HAP-1 (cell line): ENCODE results near the gene C3orf70.
A peak's percentile ranks its signal among the peaks of the same experiment; 100 is the strongest.

ENCODE experiments used
- DNase-seq, 2 experiments: peaks; one replicate each; pipeline ENCODE4 v3.0.0-alpha.2; 2016 to 2020; ENCODE audit warnings: low spot score in 2 of 2
- H3K27me3 ChIP-seq: fragments of 250-450 bp; sonication (Bioruptor Pico); 2 replicates; pipeline ENCODE4 v1.5.1; 2020; ENCODE audit warnings: low read depth, mild to moderate bottlenecking, moderate library complexity
- H3K36me3 ChIP-seq: fragments of 250-450 bp; sonication (Bioruptor Pico); replicated peaks from 2 replicates; pipeline ENCODE4 v1.5.1; 2020; ENCODE audit warnings: mild to moderate bottlenecking
- H3K4me1 ChIP-seq: fragments of 250-450 bp; sonication (Bioruptor Pico); 2 replicates; pipeline ENCODE4 v1.5.1; 2020; ENCODE audit warnings: mild to moderate bottlenecking
- H3K4me3 ChIP-seq: fragments of 250-450 bp; sonication (Bioruptor Pico); 2 replicates; pipeline ENCODE4 v1.5.1; 2020; ENCODE audit warnings: mild to moderate bottlenecking, moderate library complexity
- H3K9me3 ChIP-seq: fragments of 250-450 bp; sonication (Bioruptor Pico); 2 replicates; pipeline ENCODE4 v1.5.1; 2020; ENCODE audit warnings: mild to moderate bottlenecking, moderate library complexity
- in situ Hi-C: fragments of 300-500 bp; cut with MboI; formaldehyde crosslinking; loops from 3 replicates; pipeline ENCODE4 v1.14.3; 2020; ENCODE audit warnings: low sequenced_read_pairs, inconsistent platforms, mixed read lengths

Gene C3orf70

GRCh38 chr3:185152410-185153170 lies at the start of gene C3orf70:
TSS of gene C3orf70 (minus strand) at chr3:185153060. CDS start at chr3:185152823, 237 bp downstream.
- in situ Hi-C loops: no loop called here
- no peaks in the 10 kb centered on the region for H3K9me3 ChIP-seq
- H3K4me1 ChIP-seq: no peaks in the 10 kb centered on the region
- peak; percentile 19 to 60 for DNase-seq
- H3K27me3 ChIP-seq: peaks cover 27% of the 10 kb centered on the region
- no peaks in the 10 kb centered on the region for H3K36me3 ChIP-seq
- H3K4me3 ChIP-seq: peak within 1 kb of the TSS; percentile 41

GRCh38 chr3:185200639-185201038 lies 47.8 kb upstream of the C3orf70 start:
- Histone ChIP-seq H3K9me3 (no peaks in the 10 kb centered on the region), H3K4me1 (no peaks in the 10 kb centered on the region), H3K4me3 (no peak overlapping the region), H3K27me3 (no peaks in the 10 kb centered on the region), H3K36me3 (no peaks in the 10 kb centered on the region)
- in situ Hi-C loops: no loop called here
- no peak for DNase-seq

- in situ Hi-C loops: no loop called here
- DNase-seq: no peak
- H3K36me3 ChIP-seq: no peaks in the 10 kb centered on the region
- H3K4me3 ChIP-seq: no peak overlapping the region
- no peaks in the 10 kb centered on the region for H3K27me3 ChIP-seq
- H3K9me3 ChIP-seq: no peaks in the 10 kb centered on the region
- no peaks in the 10 kb centered on the region for H3K4me1 ChIP-seq
Measured at GRCh38 chr3:185199671-185200070, 46.8 kb upstream of the C3orf70 start.

GRCh38 chr3:185199206-185199605 lies 46.3 kb upstream of the C3orf70 start:
- Histone ChIP-seq H3K36me3 (no peaks in the 10 kb centered on the region), H3K9me3 (no peaks in the 10 kb centered on the region), H3K4me1 (no peaks in the 10 kb centered on the region), H3K27me3 (no peaks in the 10 kb centered on the region), H3K4me3 (no peak overlapping the region)
- no peak for DNase-seq
- in situ Hi-C loops: no loop called here

DNA sequence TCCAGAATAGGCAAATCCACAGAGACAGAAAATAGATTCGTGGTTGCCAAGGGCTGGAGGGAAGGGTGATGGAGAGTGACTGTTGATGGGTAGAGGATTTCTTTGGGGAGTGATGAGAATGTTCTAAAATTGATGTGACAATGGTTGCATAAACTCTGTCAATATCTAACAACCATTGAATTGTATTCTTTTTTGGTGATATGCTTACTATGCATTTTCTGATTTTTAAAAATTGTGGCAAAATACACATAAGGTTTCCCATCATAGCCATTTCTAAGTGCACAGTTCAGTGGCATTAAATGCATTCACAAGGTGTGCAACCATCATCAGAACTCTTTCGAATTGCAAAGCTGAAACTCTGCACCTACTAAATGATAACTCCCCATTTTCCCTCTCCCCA lies 44.2 kb upstream of the C3orf70 start:
- Histone ChIP-seq H3K9me3 (no peaks in the 10 kb centered on the region), H3K4me3 (no peak overlapping the region), H3K27me3 (no peaks in the 10 kb centered on the region), H3K36me3 (no peaks in the 10 kb centered on the region), H3K4me1 (no peaks in the 10 kb centered on the region)
- in situ Hi-C loops: no loop called here
- DNase-seq: no peak

DNA sequence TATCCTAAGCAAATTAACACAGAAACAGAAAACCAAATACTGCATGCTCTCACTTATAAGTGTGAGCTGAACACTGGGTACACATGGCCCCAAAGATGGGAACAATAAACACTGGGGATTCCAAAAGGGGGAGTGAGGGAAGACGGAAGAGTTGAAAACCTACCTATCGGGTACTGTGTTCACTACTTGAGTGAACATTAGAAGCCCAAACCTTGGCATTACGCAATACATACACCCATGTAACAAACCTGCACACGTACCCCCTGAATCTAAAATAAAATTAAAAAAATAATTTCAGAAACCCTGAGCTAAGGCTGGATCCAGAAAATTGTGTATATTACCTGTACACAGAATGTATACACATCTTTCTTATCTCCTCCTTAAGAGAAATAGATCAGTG lies 42.8 kb upstream of the C3orf70 start:
- Histone ChIP-seq H3K27me3 (peaks cover 3% of the 10 kb centered on the region; the same call in 1 of the 2 replicates), H3K4me3 (no peak overlapping the region), H3K4me1 (no peaks in the 10 kb centered on the region), H3K36me3 (no peaks in the 10 kb centered on the region), H3K9me3 (no peaks in the 10 kb centered on the region)
- DNase-seq: no peak
- in situ Hi-C loops: no loop called here

GRCh38 chr3:185188816-185189215 lies 36.0 kb upstream of the C3orf70 start:
- DNase-seq: no peak

GRCh38 chr3:185187391-185187790 lies 34.5 kb upstream of the C3orf70 start:
- no peaks in the 10 kb centered on the region for H3K36me3 ChIP-seq
- in situ Hi-C loops: no loop called here

More at GRCh38 chr3:185188816-185189215, 36.0 kb upstream of the C3orf70 start:
- Histone ChIP-seq H3K4me1 (no peaks in the 10 kb centered on the region), H3K27me3 (peaks cover 3% of the 10 kb centered on the region; the same call in 1 of the 2 replicates), H3K9me3 (no peaks in the 10 kb centered on the region), H3K36me3 (no peaks in the 10 kb centered on the region), H3K4me3 (no peak overlapping the region)
- in situ Hi-C loops: no loop called here

DNA sequence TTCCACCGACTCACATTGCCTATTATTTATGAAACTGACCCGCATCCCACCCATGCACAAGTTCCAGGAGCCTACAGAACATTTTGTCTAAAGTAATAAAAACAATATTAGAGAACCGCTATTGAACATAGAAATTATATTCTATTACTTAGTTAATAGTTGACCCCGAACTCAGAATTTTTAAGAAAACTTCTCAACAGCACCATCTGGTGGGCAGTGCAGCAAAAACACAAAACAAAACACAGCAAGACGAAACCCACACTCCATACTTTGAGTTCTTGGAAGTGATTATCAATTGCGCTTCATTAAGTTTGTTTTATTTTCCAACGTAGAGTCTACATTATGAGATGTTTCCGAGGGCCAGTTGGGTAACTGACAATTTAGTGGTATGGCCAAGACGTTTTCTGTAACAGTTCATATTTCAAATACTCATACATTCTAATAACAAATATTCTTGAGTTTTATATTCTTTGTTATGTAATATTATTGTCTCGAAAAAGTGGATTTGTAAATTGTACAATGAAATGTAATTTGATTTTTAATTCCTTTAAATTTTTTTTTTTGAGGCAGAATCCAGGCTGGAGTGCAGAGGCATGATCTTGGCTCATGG lies 24.0 kb upstream of the C3orf70 start:
- H3K36me3 ChIP-seq: no peaks in the 10 kb centered on the region
- peak; percentile 39 to 70 for DNase-seq
- in situ Hi-C loops: no loop called here
- H3K27me3 ChIP-seq: 0 out of 2 replicates have a peak, but pooled peaks cover 5% of the 10 kb centered on the region
- no peak overlapping the region for H3K4me3 ChIP-seq
- H3K9me3 ChIP-seq: no peaks in the 10 kb centered on the region
- H3K4me1 ChIP-seq: peaks cover 14% of the 10 kb centered on the region

More at GRCh38 chr3:185187391-185187790, 34.5 kb upstream of the C3orf70 start:
- Histone ChIP-seq H3K9me3 (no peaks in the 10 kb centered on the region), H3K4me3 (no peak overlapping the region), H3K4me1 (no peaks in the 10 kb centered on the region), H3K27me3 (peaks cover 3% of the 10 kb centered on the region; the same call in 1 of the 2 replicates)
- no peak for DNase-seq

GRCh38 chr3:185175370-185175987 lies 22.6 kb upstream of the C3orf70 start:
- Histone ChIP-seq H3K9me3 (no peaks in the 10 kb centered on the region), H3K4me3 (no peak overlapping the region), H3K27me3 (0 out of 2 replicates have a peak, but pooled peaks cover 5% of the 10 kb centered on the region), H3K36me3 (no peaks in the 10 kb centered on the region), H3K4me1 (peaks cover 14% of the 10 kb centered on the region)
- in situ Hi-C loops: no loop called here
- DNase-seq: peak; percentile 12 to 54

GRCh38 chr3:185172086-185173049 lies 19.5 kb upstream of the C3orf70 start:
- no peak for DNase-seq
- in situ Hi-C loops: no loop called here
- Histone ChIP-seq H3K4me3 (no peak overlapping the region), H3K27me3 (no peaks in the 10 kb centered on the region), H3K9me3 (no peaks in the 10 kb centered on the region), H3K4me1 (peaks cover 14% of the 10 kb centered on the region), H3K36me3 (no peaks in the 10 kb centered on the region)

- Histone ChIP-seq H3K9me3 (no peaks in the 10 kb centered on the region), H3K4me3 (no peak overlapping the region), H3K4me1 (no peaks in the 10 kb centered on the region), H3K36me3 (no peaks in the 10 kb centered on the region), H3K27me3 (no peaks in the 10 kb centered on the region)
- DNase-seq: no peak
- in situ Hi-C loops: no loop called here
Measured at GRCh38 chr3:185164428-185165217, 11.8 kb upstream of the C3orf70 start.
